Fibroblast of the aortic adventitia (primary cell): Measurements from ENCODE around the gene SNRNP48. TPM values are rescaled to one million over a fixed set of nuclear protein-coding genes. Genes with fewer than 3 reads are reported as not detected.

Experiments used
- DNase-seq: peaks from one replicate; pipeline ENCODE4 v3.0.0-alpha.2; 2010; ENCODE audit warnings: low read depth
- H3K4me3 ChIP-seq: 2 replicates; pipeline ENCODE4 v1.5.1; 2011; ENCODE audit warnings: low read depth, mild to moderate bottlenecking, control low read depth, low read length, moderate library complexity
- total RNA-seq: library from RNA; depleted of rRNA; stranded (reverse); fragments of >200 nt; gene quantifications from 2 replicates; pipeline ENCODE4 v1.2.3, GENCODE V29; 2012; ENCODE audit warnings: low replicate concordance
- TF ChIP-seq, protein P1 (sequence below): IDR thresholded peaks from 2 replicates; pipeline ENCODE4 v1.5.1; 2011; ENCODE audit warnings: mild to moderate bottlenecking, low read length, control low read depth, inconsistent platforms; ENCODE audit not compliant: insufficient read depth

The SNRNP48 gene
- total RNA-seq, 1 donor, result 15.3 TPM

DNA sequence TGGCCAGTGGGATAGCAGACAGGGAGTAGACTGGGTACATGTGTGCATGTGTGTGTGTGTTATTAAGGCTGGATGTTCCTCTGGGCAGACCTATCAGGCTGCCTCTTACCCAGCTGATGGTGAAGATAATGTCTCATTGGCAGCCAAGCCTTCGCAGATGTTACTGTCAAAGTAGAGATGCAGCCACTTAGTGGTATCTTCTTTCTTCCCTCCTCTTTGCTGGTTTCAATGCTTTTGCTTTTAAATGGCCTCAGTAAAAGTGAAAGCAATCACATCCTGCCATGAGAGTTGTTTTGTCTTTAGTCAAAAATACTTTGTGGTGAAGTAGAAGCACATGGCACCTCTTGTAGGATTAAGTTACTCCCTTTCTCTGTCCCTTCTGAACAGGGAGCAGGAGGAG lies 57.5 kb downstream of the SNRNP48 start:
- DNase-seq, result no peak
- no peak overlapping the region for H3K4me3 ChIP-seq
- TF ChIP-seq, protein P1, sequence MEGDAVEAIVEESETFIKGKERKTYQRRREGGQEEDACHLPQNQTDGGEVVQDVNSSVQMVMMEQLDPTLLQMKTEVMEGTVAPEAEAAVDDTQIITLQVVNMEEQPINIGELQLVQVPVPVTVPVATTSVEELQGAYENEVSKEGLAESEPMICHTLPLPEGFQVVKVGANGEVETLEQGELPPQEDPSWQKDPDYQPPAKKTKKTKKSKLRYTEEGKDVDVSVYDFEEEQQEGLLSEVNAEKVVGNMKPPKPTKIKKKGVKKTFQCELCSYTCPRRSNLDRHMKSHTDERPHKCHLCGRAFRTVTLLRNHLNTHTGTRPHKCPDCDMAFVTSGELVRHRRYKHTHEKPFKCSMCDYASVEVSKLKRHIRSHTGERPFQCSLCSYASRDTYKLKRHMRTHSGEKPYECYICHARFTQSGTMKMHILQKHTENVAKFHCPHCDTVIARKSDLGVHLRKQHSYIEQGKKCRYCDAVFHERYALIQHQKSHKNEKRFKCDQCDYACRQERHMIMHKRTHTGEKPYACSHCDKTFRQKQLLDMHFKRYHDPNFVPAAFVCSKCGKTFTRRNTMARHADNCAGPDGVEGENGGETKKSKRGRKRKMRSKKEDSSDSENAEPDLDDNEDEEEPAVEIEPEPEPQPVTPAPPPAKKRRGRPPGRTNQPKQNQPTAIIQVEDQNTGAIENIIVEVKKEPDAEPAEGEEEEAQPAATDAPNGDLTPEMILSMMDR, result no peak

DNA sequence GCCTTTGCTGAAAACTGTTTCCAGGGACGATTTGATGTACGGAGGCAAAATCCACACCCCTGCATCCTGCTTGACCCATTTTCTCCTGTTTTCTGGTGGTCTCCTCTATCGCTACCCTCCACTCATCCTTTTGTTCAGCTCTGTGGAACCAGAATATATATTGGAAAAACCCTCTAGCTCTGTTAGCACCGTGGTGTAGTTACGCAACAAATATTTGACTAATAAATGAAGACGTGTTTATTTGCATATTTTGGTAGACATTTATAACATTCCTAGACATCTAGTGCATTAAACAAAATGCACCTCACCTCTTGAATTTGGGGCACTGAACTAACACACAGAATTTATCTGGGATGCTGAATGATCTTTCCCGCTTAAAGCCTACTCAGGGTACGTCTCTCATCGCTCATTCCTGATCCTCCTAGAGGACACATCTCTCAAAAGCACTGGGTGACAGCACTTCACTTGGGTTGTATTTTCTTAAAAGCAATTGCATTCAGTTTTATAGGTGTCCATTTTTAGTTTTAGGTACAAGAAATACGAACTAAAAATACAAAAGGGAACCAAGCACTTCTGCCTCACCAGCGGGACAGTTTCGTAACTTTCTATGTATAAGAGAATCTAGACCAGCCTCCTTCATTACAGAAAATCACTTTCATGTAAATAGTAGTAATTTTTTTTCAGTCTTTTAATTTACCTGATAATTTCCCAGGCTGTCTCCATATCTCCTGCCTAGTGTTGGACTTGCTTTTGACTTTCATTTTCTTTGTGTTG lies 59.2 kb downstream of the SNRNP48 start:
- DNase-seq, result no peak
- no peak overlapping the region for H3K4me3 ChIP-seq
- TF ChIP-seq, protein P1, result no peak

DNA sequence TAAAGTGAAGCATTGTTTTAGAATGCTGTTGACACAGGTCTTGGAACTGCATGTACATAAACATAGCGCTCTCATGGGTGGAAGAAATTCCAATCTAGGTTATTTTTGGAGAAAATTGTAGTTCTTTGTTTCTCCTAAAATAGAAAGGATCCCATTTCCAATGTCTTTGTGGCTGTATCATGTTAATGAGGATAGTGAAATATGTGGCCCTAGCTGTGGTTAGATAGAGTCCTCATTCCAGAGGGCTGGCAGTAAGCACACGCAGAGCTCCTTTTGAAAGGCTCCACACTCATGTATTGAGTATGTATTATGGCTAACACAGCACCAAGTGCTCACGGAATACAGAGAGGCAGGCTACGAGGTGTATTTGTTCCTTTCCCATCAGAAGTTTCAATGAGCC lies 60.9 kb downstream of the SNRNP48 start:
- peak; percentile 80 for DNase-seq
- H3K4me3 ChIP-seq, result no peak overlapping the region
- TF ChIP-seq, protein P1, result no peak

DNA sequence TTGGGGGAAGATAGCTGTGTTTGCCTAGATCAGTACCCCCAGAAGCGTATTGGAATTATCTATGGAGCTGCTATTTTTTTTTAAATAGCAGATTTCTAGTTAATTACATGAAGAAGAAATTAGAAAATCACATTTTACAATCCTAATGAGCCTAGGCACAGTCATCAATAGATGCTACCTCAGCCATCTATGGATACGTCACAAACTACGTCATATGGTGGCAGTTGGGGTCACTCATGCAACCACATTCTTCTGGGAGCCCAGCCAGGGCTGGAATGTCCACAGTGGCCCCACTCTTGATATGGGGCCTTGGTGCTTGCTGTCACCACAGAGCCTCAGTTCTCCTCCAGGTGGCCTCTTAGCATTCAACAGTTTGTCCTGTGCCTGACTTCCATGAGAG lies 63.0 kb downstream of the SNRNP48 start:
- no peak overlapping the region for H3K4me3 ChIP-seq
- no peak for DNase-seq
- TF ChIP-seq, protein P1, result no peak

DNA sequence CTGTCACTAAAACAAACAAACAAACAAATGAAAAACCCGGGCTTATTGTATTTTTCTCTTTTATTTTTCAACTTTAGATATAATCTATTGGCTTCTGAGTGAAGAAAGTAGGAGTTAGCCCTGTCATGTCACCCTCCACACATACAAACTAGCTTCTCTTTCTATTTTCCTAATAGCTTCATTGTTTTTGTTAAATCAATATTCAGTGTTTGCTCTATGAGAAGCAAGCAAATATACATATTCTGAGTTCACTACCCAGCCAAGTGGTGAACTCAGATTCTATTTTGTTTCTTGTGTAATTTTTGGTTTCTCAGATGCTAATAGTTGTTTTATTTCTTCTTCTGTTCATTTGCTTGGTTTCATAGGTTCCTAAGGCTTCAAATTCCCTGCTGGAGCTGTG lies 66.4 kb downstream of the SNRNP48 start:
- H3K4me3 ChIP-seq, result no peak overlapping the region
- DNase-seq, result no peak
- TF ChIP-seq, protein P1, result no peak

DNA sequence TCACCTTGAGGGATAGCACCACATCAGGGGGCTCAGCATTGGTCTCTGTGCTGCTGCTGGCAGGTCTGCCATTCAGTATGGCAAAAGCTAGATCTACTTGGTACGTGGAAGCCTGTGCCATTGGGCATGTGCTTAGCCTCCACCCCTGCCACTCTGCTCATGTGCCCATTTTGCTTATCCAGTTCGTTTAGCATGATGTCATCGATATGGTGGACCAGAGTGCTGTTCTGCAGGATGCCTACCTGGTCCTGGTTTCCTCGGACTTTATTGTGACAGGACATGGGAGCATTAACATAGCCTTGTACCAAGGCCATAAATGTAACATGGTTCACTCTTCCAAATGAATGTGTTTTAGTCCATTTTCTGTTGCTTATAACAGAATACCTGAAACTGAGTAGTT lies 68.5 kb downstream of the SNRNP48 start:
- TF ChIP-seq, protein P1, result no peak

DNA sequence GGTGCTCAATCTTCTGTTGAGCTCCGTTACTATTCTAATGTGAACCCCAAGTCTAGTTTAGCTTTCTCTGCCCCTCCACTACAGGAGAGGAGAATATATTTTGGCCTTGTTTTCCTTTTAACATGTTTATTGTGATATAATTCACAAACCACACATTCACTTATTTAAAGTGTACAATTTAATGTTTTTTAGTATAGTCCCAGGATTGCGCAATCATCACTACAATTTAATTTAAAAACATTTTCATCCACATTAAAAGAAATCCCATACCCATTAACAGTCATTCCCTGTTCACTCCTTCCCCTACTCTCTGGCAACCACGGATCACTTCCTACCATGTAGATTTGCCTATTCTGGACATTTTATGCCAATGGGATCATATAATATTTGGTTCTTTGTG lies 71.4 kb downstream of the SNRNP48 start:
- DNase-seq, result no peak
- TF ChIP-seq, protein P1, result no peak
- H3K4me3 ChIP-seq, result no peak overlapping the region

More for the DNA sequence above, 68.5 kb downstream of the SNRNP48 start:
- no peak overlapping the region for H3K4me3 ChIP-seq
- no peak for DNase-seq
